ENCODE results near the gene CRX. TPM values are rescaled to one million over a fixed set of nuclear protein-coding genes. Genes with fewer than 3 reads are reported as not detected.

The CRX gene
- polyA plus RNA-seq, 1 of the 3 experiments (the other 2 are of a cell fraction) = not detected

- no peaks in the 10 kb centered on the region for H3K9me2 ChIP-seq
- peaks cover 3% of the 10 kb centered on the region for H3F3A ChIP-seq (replicated peaks; ENCODE audit: insufficient read depth)
- no peaks in the 10 kb centered on the region for H3K9me3 ChIP-seq
- H3K4me3 ChIP-seq (ENCODE audit: low read depth in 2 of 2, low read length in 1 of 2) = no peak overlapping the region
- DNase-seq = no peak
- TF ChIP-seq TEAD4 (IDR thresholded peaks at IDR 0.05; ENCODE audit: borderline replicate concordance, insufficient read depth) = no peak
- TF ChIP-seq EP300 (IDR thresholded peaks at IDR 0.05; ENCODE audit: borderline replicate concordance in 1 of 2, low read depth in 1 of 2, low read length in 1 of 2) = no peak
- TF ChIP-seq SIN3A (IDR thresholded peaks at IDR 0.05; ENCODE audit: borderline replicate concordance, low read depth, low read length) = no peak
- TF ChIP-seq USF1 (IDR thresholded peaks at IDR 0.05; ENCODE audit: borderline replicate concordance, low read depth) = no peak
- TF ChIP-seq FOXM1 (IDR thresholded peaks at IDR 0.05; ENCODE audit: low read depth) = no peak
- TF ChIP-seq ELF1 (IDR thresholded peaks at IDR 0.05) = no peak
- TF ChIP-seq RAD21 (IDR thresholded peaks at IDR 0.05; ENCODE audit: low read length) = no peak
- no peak for TF ChIP-seq MXI1 (IDR thresholded peaks at IDR 0.05; ENCODE audit: low read depth, low read length)
- no peak for TF ChIP-seq NRF1 (IDR thresholded peaks at IDR 0.05; ENCODE audit: low read depth, low read length)
- TF ChIP-seq, protein P1, sequence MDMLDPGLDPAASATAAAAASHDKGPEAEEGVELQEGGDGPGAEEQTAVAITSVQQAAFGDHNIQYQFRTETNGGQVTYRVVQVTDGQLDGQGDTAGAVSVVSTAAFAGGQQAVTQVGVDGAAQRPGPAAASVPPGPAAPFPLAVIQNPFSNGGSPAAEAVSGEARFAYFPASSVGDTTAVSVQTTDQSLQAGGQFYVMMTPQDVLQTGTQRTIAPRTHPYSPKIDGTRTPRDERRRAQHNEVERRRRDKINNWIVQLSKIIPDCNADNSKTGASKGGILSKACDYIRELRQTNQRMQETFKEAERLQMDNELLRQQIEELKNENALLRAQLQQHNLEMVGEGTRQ (IDR thresholded peaks at IDR 0.05; ENCODE audit: borderline replicate concordance, low read depth, low read length) = no peak
- ChIA-PET CTCF (interaction anchor here (0.8 kb wide), 1 partner anchor 125 kb away, joined by 3 read pairs; no protein-coding TSS in a partner anchor), POLR2A (no interaction called here)
- WGBS (ENCODE audit: low lambda C conversion rate) = 31% methylated on average over 7 of the region's 7 CpGs
- H3K27ac ChIP-seq (ENCODE audit: low read depth in 2 of 2, low read length in 1 of 2) = no peak overlapping the region
- H4K20me1 ChIP-seq (ENCODE audit: insufficient read depth) = no peaks in the 10 kb centered on the region
- no peaks in the 10 kb centered on the region for H3K79me2 ChIP-seq (ENCODE audit: insufficient read depth)
- H3K36me3 ChIP-seq (replicated peaks in 1 of 2; ENCODE audit: control insufficient read depth in 1 of 2, insufficient read depth in 2 of 2, low read length in 1 of 2) = no peaks in the 10 kb centered on the region
- no peaks in the 10 kb centered on the region; a peak in 1 of 4 replicates for H3K4me1 ChIP-seq (ENCODE audit: control insufficient read depth in 1 of 2, insufficient read depth in 2 of 2, low read depth in 1 of 2, low read length in 1 of 2)
- H3K27me3 ChIP-seq (ENCODE audit: insufficient read depth) = peaks cover 18% of the 10 kb centered on the region
- no peak overlapping the region for H3K9ac ChIP-seq
- H2AFZ ChIP-seq (ENCODE audit: low read depth) = no peak overlapping the region
- no peak overlapping the region for H3K4me2 ChIP-seq
Observed at GRCh38 chr19:47890865-47891621, 69.3 kb downstream of the CRX start.

GRCh38 chr19:47891622-47891922 is 69.8 kb downstream of the CRX start:
- peak; percentile 31 for DNase-seq
- Histone ChIP-seq H2AFZ (ENCODE audit: low read depth) (no peak overlapping the region), H3K79me2 (ENCODE audit: insufficient read depth) (no peaks in the 10 kb centered on the region)

More at GRCh38 chr19:47891622-47891922, 69.8 kb downstream of the CRX start:
- ChIA-PET CTCF (interaction anchor here (0.8 to 1.5 kb wide), 2 partner anchors 23 to 126 kb away, joined by 3 to 7 read pairs; no protein-coding TSS in a partner anchor), POLR2A (no interaction called here)
- Histone ChIP-seq H3K4me2 (no peak overlapping the region), H3K9ac (no peak overlapping the region), H3K27ac (ENCODE audit: low read depth in 2 of 2, low read length in 1 of 2) (no peak overlapping the region), H3K9me2 (no peaks in the 10 kb centered on the region), H3K9me3 (no peaks in the 10 kb centered on the region), H3K4me3 (ENCODE audit: low read depth in 2 of 2, low read length in 1 of 2) (no peak overlapping the region), H4K20me1 (ENCODE audit: insufficient read depth) (no peaks in the 10 kb centered on the region), H3K36me3 (replicated peaks in 1 of 2; ENCODE audit: control insufficient read depth in 1 of 2, insufficient read depth in 2 of 2, low read length in 1 of 2) (no peaks in the 10 kb centered on the region), H3K27me3 (ENCODE audit: insufficient read depth) (peaks cover 13% of the 10 kb centered on the region), H3F3A (replicated peaks; ENCODE audit: insufficient read depth) (no peaks in the 10 kb centered on the region), H3K4me1 (ENCODE audit: control insufficient read depth in 1 of 2, insufficient read depth in 2 of 2, low read depth in 1 of 2, low read length in 1 of 2) (no peaks in the 10 kb centered on the region; a peak in 1 of 4 replicates)
- WGBS (ENCODE audit: low lambda C conversion rate) = 6% methylated on average over 2 of the region's 2 CpGs
- TF ChIP-seq SMC3 (IDR thresholded peaks at IDR 0.05; ENCODE audit: low read depth, low read length) (no peak), GATA2 (CRISPR knock-in tag; IDR thresholded peaks at IDR 0.05) (peak; percentile 20; the same call in 1 of the 2 replicates)

Data from SK-N-SH (cell line).